ENCODE results near the gene CERS6. TPM values are rescaled to one million over a fixed set of nuclear protein-coding genes. Genes with fewer than 3 reads are reported as not detected.
"Not testable (repeated sequence)": the region's sequence is repeated elsewhere in the genome, so short reads cannot be mapped to it uniquely, and the experiment has no call there.

Gene CERS6
- total RNA-seq, 1 donor from 2014 or later: 27.7 TPM

GRCh38 chr2:168787782-168788376 lies 331.8 kb downstream of the CERS6 start:
- Histone ChIP-seq H3K27me3 (no peaks in the 10 kb centered on the region), H3K4me3 (no peak overlapping the region), H3K9me3 (no peaks in the 10 kb centered on the region), H3K27ac (no peak overlapping the region), H3K4me1 (no peaks in the 10 kb centered on the region), H3K36me3 (no peaks in the 10 kb centered on the region)
- TF ChIP-seq CTCF (IDR thresholded peaks at IDR 0.05) (no peak), POLR2AphosphoS5 (IDR thresholded peaks at IDR 0.05; ENCODE audit: insufficient read depth in 1 of 2, low read depth in 1 of 2) (no peak), POLR2A (IDR thresholded peaks at IDR 0.05) (no peak)
- no peak for DNase-seq (ENCODE audit: extremely low spot score in 2 of 2)
- intact Hi-C loops (cut with DNase I): no loop called here

GRCh38 chr2:168789776-168790175 lies 333.7 kb downstream of the CERS6 start:
- Histone ChIP-seq H3K27me3 (no peaks in the 10 kb centered on the region), H3K9me3 (no peaks in the 10 kb centered on the region), H3K27ac (no peak overlapping the region), H3K36me3 (no peaks in the 10 kb centered on the region), H3K4me3 (no peak overlapping the region), H3K4me1 (no peaks in the 10 kb centered on the region)
- no peak for TF ChIP-seq POLR2A (IDR thresholded peaks at IDR 0.05)
- no peak for TF ChIP-seq POLR2AphosphoS5 (IDR thresholded peaks at IDR 0.05; ENCODE audit: insufficient read depth in 1 of 2, low read depth in 1 of 2)
- no peak for TF ChIP-seq CTCF (IDR thresholded peaks at IDR 0.05)
- intact Hi-C loops (cut with DNase I): no loop called here
- DNase-seq (ENCODE audit: extremely low spot score in 2 of 2): no peak

GRCh38 chr2:168790226-168790902 lies 334.3 kb downstream of the CERS6 start:
- no peaks in the 10 kb centered on the region for H3K36me3 ChIP-seq
- TF ChIP-seq POLR2AphosphoS5 (IDR thresholded peaks at IDR 0.05; ENCODE audit: insufficient read depth in 1 of 2, low read depth in 1 of 2): peak in 1 of 2 donors; percentile 42
- TF ChIP-seq POLR2A (IDR thresholded peaks at IDR 0.05): no peak
- TF ChIP-seq CTCF (IDR thresholded peaks at IDR 0.05): no peak
- DNase-seq (ENCODE audit: extremely low spot score in 2 of 2): no peak
- intact Hi-C loops (cut with DNase I): no loop called here
- H3K27ac ChIP-seq: no peak overlapping the region
- no peaks in the 10 kb centered on the region for H3K4me1 ChIP-seq
- H3K4me3 ChIP-seq: no peak overlapping the region
- H3K27me3 ChIP-seq: no peaks in the 10 kb centered on the region
- no peaks in the 10 kb centered on the region for H3K9me3 ChIP-seq

GRCh38 chr2:168791140-168791539 lies 335.1 kb downstream of the CERS6 start:
- H3K36me3 ChIP-seq; H3K4me3 ChIP-seq; intact Hi-C loops (cut with DNase I); DNase-seq (ENCODE audit: extremely low spot score in 2 of 2); H3K4me1 ChIP-seq; H3K27me3 ChIP-seq; H3K9me3 ChIP-seq; H3K27ac ChIP-seq: not testable (repeated sequence)

GRCh38 chr2:168793596-168793995 lies 337.5 kb downstream of the CERS6 start:
- intact Hi-C loops (cut with DNase I): no loop called here
- no peaks in the 10 kb centered on the region for H3K9me3 ChIP-seq
- no peak for DNase-seq (ENCODE audit: extremely low spot score in 2 of 2)
- no peak overlapping the region for H3K27ac ChIP-seq
- no peaks in the 10 kb centered on the region for H3K27me3 ChIP-seq
- TF ChIP-seq POLR2AphosphoS5 (IDR thresholded peaks at IDR 0.05; ENCODE audit: insufficient read depth in 1 of 2, low read depth in 1 of 2) (no peak), POLR2A (IDR thresholded peaks at IDR 0.05) (no peak), CTCF (IDR thresholded peaks at IDR 0.05) (no peak)
- H3K4me3 ChIP-seq: no peak overlapping the region
- no peaks in the 10 kb centered on the region for H3K4me1 ChIP-seq
- H3K36me3 ChIP-seq: no peaks in the 10 kb centered on the region
